Right renal pelvis (tissue), 4 donors: Measurements from ENCODE around the gene ZNF587. TPM values are rescaled to one million over a fixed set of nuclear protein-coding genes. Genes with fewer than 3 reads are reported as not detected.
"Not testable (repeated sequence)": the region's sequence is repeated elsewhere in the genome, so short reads cannot be mapped to it uniquely, and the experiment has no call there.

Experiments used
- DNase-seq, 4 donors: peaks; one replicate each; pipeline ENCODE4 v3.0.0-alpha.2; 2013; ENCODE audit warnings: low read depth in 4 of 4, low spot score in 3 of 4, missing footprints in 1 of 4
- polyA plus RNA-seq, 4 donors: library from polyadenylated mRNA; unstranded; fragments of 120-200 nt; gene quantifications; one replicate each; pipeline ENCODE4 v1.2.1, GENCODE V29; 2013; ENCODE audit not compliant: insufficient read length in 4 of 4

Gene ZNF587
- polyA plus RNA-seq, 4 donors: 19.8 to 30.7 (median 24.3) TPM

GRCh38 chr19:57873883-57874799 is 24.5 kb downstream of the ZNF587 start:
- not testable (repeated sequence) for DNase-seq

- no peak for DNase-seq
These were observed 36.4 kb downstream of the ZNF587 start for GRCh38 chr19:57886046-57886445.

- peak in 2 of 4 donors; percentile 29 to 35 for DNase-seq
These were observed 37.7 kb downstream of the ZNF587 start for GRCh38 chr19:57887195-57887941.

GRCh38 chr19:57888107-57888559 is 38.5 kb downstream of the ZNF587 start:
- DNase-seq: no peak

DNA sequence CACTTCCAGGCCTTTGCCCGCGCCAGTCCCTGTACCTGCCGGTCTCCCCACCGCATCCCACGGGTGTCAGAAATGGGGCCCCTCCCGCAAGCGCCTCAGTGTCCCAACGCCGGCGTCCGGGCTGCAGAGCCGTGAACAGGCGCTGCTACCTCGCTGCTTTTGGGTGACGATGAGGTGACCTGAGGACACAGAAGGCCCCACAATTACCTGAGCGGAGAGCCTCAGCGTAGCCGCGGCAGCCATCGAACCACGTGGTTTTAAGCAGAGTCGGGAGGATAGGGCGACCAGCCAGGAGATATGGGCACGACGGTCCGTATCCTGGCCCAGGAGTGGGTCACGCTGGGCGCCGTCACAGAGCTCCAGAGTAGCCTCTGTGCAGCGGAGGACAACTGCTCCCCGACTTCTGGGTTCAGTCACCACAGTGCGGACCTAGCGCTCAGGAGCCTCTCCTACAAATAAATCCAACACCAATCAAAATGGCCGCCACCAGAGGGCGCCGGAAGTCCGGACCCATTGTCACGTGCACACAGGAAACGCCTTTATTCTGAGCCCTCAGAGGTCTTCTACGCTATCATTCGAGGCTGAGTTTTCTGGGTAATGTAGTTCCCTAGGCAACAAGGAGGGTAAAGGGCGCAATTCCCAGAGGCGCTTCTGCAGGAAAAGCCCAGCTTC is 39.0 kb downstream of the ZNF587 start, which contains the start of gene ZNF814:
Gene ZNF814, minus strand, starts transcription at position 478 of the 672 bp plus-strand sequence. Its CDS starts 235 bp downstream, at position 243.
- DNase-seq: peak; percentile 67 to 77 (median 74)

- not testable (repeated sequence) for DNase-seq
These were observed 41.0 kb downstream of the ZNF587 start for GRCh38 chr19:57890706-57891105.

DNA sequence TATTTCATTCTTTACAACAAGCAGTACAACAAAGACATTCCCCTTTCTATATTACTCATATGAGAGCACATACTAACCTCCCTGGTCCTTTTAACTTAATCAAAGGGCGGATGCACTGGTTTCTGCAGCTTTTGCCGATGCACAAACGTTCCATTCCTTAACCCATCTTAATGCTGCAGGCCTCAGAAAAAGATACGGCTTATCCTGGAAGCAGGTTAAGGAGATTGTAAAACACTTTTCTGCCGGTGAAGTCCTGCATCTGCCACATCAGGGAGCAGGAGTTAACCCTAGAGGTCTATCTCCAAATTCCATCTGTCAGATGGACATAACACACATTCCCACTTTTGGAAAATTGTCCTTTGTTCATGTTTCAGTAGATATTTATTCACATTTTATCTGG is 50.7 kb downstream of the ZNF587 start:
- DNase-seq: no peak

GRCh38 chr19:57903618-57904184 is 54.0 kb downstream of the ZNF587 start:
- no peak for DNase-seq

GRCh38 chr19:57905258-57905657 is 55.6 kb downstream of the ZNF587 start:
- no peak for DNase-seq

GRCh38 chr19:57907394-57907793 is 57.7 kb downstream of the ZNF587 start:
- no peak for DNase-seq

- no peak for DNase-seq
These were observed 64.9 kb downstream of the ZNF587 start for GRCh38 chr19:57914531-57914930.

Other genes with a start within 250 kb of the ZNF587 start
- gene ZNF530, start 250.0 kb upstream of the ZNF587 start, polyA plus RNA-seq: 1 to 10 TPM; 4.3 to 5.3 (median 5.1) TPM
- 10 to 100 TPM; 25.6 to 28.3 (median 26.8) TPM for gene ZNF134, start 235.6 kb upstream of the ZNF587 start, polyA plus RNA-seq
- 10 to 100 TPM; 26.8 to 49.0 (median 34.0) TPM for gene ZNF211, start 216.7 kb upstream of the ZNF587 start, polyA plus RNA-seq
- gene ZSCAN4, start 180.9 kb upstream of the ZNF587 start, polyA plus RNA-seq: under 1 TPM in 1 of 4 donors, not detected in 3; 0.05 TPM
- gene ZNF551, start 167.9 kb upstream of the ZNF587 start, polyA plus RNA-seq: 10 to 100 TPM; 12.6 to 16.3 (median 15.2) TPM
- gene ZNF154, start 140.7 kb upstream of the ZNF587 start, polyA plus RNA-seq: 10 to 100 TPM; 24.8 to 30.9 (median 29.8) TPM
- gene ZNF671, start 122.2 kb upstream of the ZNF587 start, polyA plus RNA-seq: 10 to 100 TPM; 15.6 to 20.8 (median 19.0) TPM
- 10 to 100 TPM; 31.8 to 40.0 (median 37.2) TPM for gene ZNF776, start 103.0 kb upstream of the ZNF587 start, polyA plus RNA-seq
- gene ZNF586, start 80.2 kb upstream of the ZNF587 start, polyA plus RNA-seq: 10 to 100 TPM; 19.7 to 23.8 (median 20.9) TPM
- 10 to 100 TPM; 14.4 to 19.5 (median 15.7) TPM for gene ZNF552, start 34.9 kb upstream of the ZNF587 start, polyA plus RNA-seq
- 10 to 100 TPM; 11.3 to 14.1 (median 13.6) TPM for gene ZNF587B, start 19.6 kb upstream of the ZNF587 start, polyA plus RNA-seq
- gene ZNF814, start 39.2 kb downstream of the ZNF587 start, polyA plus RNA-seq: 10 to 100 TPM; 45.2 to 66.4 (median 52.7) TPM
- 10 to 100 TPM; 20.3 to 23.1 (median 21.8) TPM for gene ZNF417, start 66.7 kb downstream of the ZNF587 start, polyA plus RNA-seq
- gene ZNF418, start 85.5 kb downstream of the ZNF587 start, polyA plus RNA-seq: 10 to 100 TPM; 19.0 to 21.9 (median 19.5) TPM
- gene ZNF256, start 97.8 kb downstream of the ZNF587 start, polyA plus RNA-seq: 10 to 100 TPM in 1 of 4 donors, 1 to 10 TPM in 3; 8.1 to 10.3 (median 9.1) TPM
- gene C19orf18, start 124.7 kb downstream of the ZNF587 start, polyA plus RNA-seq: 1 to 10 TPM; 1.4 to 3.5 (median 1.7) TPM
- 10 to 100 TPM; 30.7 to 33.9 (median 32.3) TPM for gene ZNF606, start 153.0 kb downstream of the ZNF587 start, polyA plus RNA-seq
- gene ZSCAN1, start 184.2 kb downstream of the ZNF587 start, polyA plus RNA-seq: 1 to 10 TPM; 2.0 to 5.7 (median 3.9) TPM
- 10 to 100 TPM; 18.6 to 23.1 (median 22.2) TPM for gene ZNF135, start 209.4 kb downstream of the ZNF587 start, polyA plus RNA-seq
- gene ZSCAN18, start 248.4 kb downstream of the ZNF587 start, polyA plus RNA-seq: 100 to 1,000 TPM in 1 of 4 donors, 10 to 100 TPM in 3; 85.2 to 114 (median 86.2) TPM